GM12878 (cell line): ENCODE measurements around the gene PLEKHM2.

ENCODE experiments used
- CHD2 ChIP-seq: IDR thresholded peaks from 2 replicates; pipeline ENCODE4 v1.6.1; 2011; ENCODE audit warnings: low read depth, low read length, improper control_type of control experiment, borderline replicate concordance
- CHD4 ChIP-seq: fragments of 200-600 bp; sonication (generic); IDR thresholded peaks from 2 replicates; pipeline ENCODE4 v1.6.1; 2016; ENCODE audit warnings: mild to moderate bottlenecking
- CTCF ChIP-seq, 3 experiments: IDR thresholded peaks in 2 of 3; conservative IDR thresholded peaks in 1 of 3; 2 replicates each; pipeline ENCODE4 v1.5.1; 2011; ENCODE audit warnings: low read depth in 3 of 3, low read length in 3 of 3, mild to moderate bottlenecking in 3 of 3, control low read depth in 2 of 3, moderate library complexity in 2 of 3, inconsistent platforms in 1 of 3, mixed read lengths in 1 of 3; ENCODE audit not compliant: control insufficient read depth in 2 of 3, insufficient read depth in 1 of 3; ENCODE audit errors: extremely low read depth in 1 of 3
- ETV6 ChIP-seq, 2 experiments: fragments of 450-650 bp in 1 of 2; IDR thresholded peaks in 1 of 2; conservative IDR thresholded peaks in 1 of 2; 2 replicates each; pipeline ENCODE4 v1.6.1; 2014; ENCODE audit warnings: antibody characterized with exemption in 1 of 2, borderline replicate concordance in 1 of 2, low read depth in 1 of 2, mild to moderate bottlenecking in 1 of 2, moderate library complexity in 1 of 2
- JUNB ChIP-seq: IDR thresholded peaks from 2 replicates; pipeline ENCODE4 v1.6.1; 2016; ENCODE audit warnings: antibody characterized with exemption, mild to moderate bottlenecking
- LARP7 ChIP-seq: fragments of 450-650 bp; IDR thresholded peaks from 2 replicates; pipeline ENCODE4 v1.6.1; 2017; ENCODE audit warnings: mild to moderate bottlenecking
- POLR2A ChIP-seq: IDR thresholded peaks from 2 replicates; pipeline ENCODE4 v1.6.1; 2011; ENCODE audit warnings: low read depth, mild to moderate bottlenecking, low read length
- POLR2AphosphoS5 ChIP-seq: IDR thresholded peaks from 2 replicates; pipeline ENCODE4 v1.6.1; 2011; ENCODE audit warnings: mild to moderate bottlenecking, low read length, inconsistent platforms
- RCOR1 ChIP-seq: conservative IDR thresholded peaks from 2 replicates; pipeline ENCODE4 v1.6.1; 2012; ENCODE audit warnings: low read depth, low read length, improper control_type of control experiment
- RFX5 ChIP-seq: IDR thresholded peaks from 2 replicates; pipeline ENCODE4 v1.6.1; 2011; ENCODE audit warnings: low read depth, low read length, improper control_type of control experiment
- RUNX3 ChIP-seq: IDR thresholded peaks from 2 replicates; pipeline ENCODE4 v1.6.1; 2012; ENCODE audit warnings: low read length, inconsistent platforms
- SREBF2 ChIP-seq: IDR thresholded peaks from 2 replicates; pipeline ENCODE4 v1.6.1; 2012; ENCODE audit warnings: mild to moderate bottlenecking, low read length
- TF ChIP-seq, protein P1 (sequence below): IDR thresholded peaks from 2 replicates; pipeline ENCODE4 v1.6.1; 2012; ENCODE audit warnings: low read depth, low read length, improper control_type of control experiment
- TF ChIP-seq, protein P2 (sequence below): IDR thresholded peaks from 2 replicates; pipeline ENCODE4 v1.6.1; 2012; ENCODE audit warnings: low read length, inconsistent platforms

- no peak for TF ChIP-seq CTCF (IDR thresholded peaks at IDR 0.05 in 2 of 3, conservative IDR thresholded peaks at IDR 0.05 in 1 of 3; ENCODE audit: control insufficient read depth in 2 of 3, extremely low read depth in 1 of 3, insufficient read depth in 1 of 3, low read depth in 3 of 3, low read length in 3 of 3)
- no peak for TF ChIP-seq POLR2AphosphoS5
- no peak for TF ChIP-seq RFX5
- TF ChIP-seq RUNX3 = no peak
- no peak for TF ChIP-seq SREBF2
- no peak for TF ChIP-seq RCOR1
- no peak for TF ChIP-seq LARP7
- TF ChIP-seq, protein P1, sequence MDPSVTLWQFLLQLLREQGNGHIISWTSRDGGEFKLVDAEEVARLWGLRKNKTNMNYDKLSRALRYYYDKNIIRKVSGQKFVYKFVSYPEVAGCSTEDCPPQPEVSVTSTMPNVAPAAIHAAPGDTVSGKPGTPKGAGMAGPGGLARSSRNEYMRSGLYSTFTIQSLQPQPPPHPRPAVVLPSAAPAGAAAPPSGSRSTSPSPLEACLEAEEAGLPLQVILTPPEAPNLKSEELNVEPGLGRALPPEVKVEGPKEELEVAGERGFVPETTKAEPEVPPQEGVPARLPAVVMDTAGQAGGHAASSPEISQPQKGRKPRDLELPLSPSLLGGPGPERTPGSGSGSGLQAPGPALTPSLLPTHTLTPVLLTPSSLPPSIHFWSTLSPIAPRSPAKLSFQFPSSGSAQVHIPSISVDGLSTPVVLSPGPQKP = no peak
- no peak for TF ChIP-seq ETV6 (conservative IDR thresholded peaks at IDR 0.05 in 1 of 2, IDR thresholded peaks at IDR 0.05 in 1 of 2; ENCODE audit: borderline replicate concordance in 1 of 2, low read depth in 1 of 2)
- TF ChIP-seq, protein P2, sequence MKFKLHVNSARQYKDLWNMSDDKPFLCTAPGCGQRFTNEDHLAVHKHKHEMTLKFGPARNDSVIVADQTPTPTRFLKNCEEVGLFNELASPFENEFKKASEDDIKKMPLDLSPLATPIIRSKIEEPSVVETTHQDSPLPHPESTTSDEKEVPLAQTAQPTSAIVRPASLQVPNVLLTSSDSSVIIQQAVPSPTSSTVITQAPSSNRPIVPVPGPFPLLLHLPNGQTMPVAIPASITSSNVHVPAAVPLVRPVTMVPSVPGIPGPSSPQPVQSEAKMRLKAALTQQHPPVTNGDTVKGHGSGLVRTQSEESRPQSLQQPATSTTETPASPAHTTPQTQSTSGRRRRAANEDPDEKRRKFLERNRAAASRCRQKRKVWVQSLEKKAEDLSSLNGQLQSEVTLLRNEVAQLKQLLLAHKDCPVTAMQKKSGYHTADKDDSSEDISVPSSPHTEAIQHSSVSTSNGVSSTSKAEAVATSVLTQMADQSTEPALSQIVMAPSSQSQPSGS = no peak
- no peak for TF ChIP-seq CHD4
- TF ChIP-seq POLR2A = no peak
- TF ChIP-seq JUNB = no peak
- no peak for TF ChIP-seq CHD2
Measured at GRCh38 chr1:15723631-15724246, 39.6 kb downstream of the PLEKHM2 start.
